Suprapubic skin (tissue), 4 donors: ENCODE measurements around the gene SIRPD. TPM values are rescaled to one million over a fixed set of nuclear protein-coding genes. Genes with fewer than 3 reads are reported as not detected.
"Not testable (repeated sequence)": the region's sequence is repeated elsewhere in the genome, so short reads cannot be mapped to it uniquely, and the experiment has no call there.

Source experiments
- DNase-seq, 2 donors: peaks; one replicate each; pipeline ENCODE4 v3.0.0-alpha.2; 2019; ENCODE audit warnings: low spot score in 2 of 2
- H3K27ac ChIP-seq: fragments of 200-600 bp; sonication (generic); one replicate; pipeline ENCODE4 v1.5.1; 2019
- H3K27me3 ChIP-seq: fragments of 200-600 bp; sonication (generic); one replicate; pipeline ENCODE4 v1.5.1; 2019
- H3K36me3 ChIP-seq: fragments of 200-600 bp; sonication (generic); one replicate; pipeline ENCODE4 v1.5.1; 2019
- H3K4me1 ChIP-seq: fragments of 200-600 bp; sonication (generic); one replicate; pipeline ENCODE4 v1.5.1; 2019
- H3K4me3 ChIP-seq: fragments of 200-600 bp; sonication (generic); one replicate; pipeline ENCODE4 v1.5.1; 2019; ENCODE audit warnings: mild to moderate bottlenecking
- H3K9me3 ChIP-seq: fragments of 200-600 bp; sonication (generic); one replicate; pipeline ENCODE4 v1.5.1; 2019
- EP300 ChIP-seq: sonication (generic); formaldehyde crosslinking; IDR thresholded peaks from one replicate; pipeline ENCODE4 v1.6.1; 2017; ENCODE audit warnings: antibody characterized with exemption
- POLR2A ChIP-seq, 2 donors: fragments of 450-650 bp; IDR thresholded peaks; one replicate each; pipeline ENCODE4 v1.6.1; 2017; ENCODE audit warnings: antibody characterized with exemption in 2 of 2, mild to moderate bottlenecking in 2 of 2, moderate library complexity in 2 of 2
- POLR2AphosphoS5 ChIP-seq, 3 donors: sonication (generic); formaldehyde crosslinking; IDR thresholded peaks; one replicate each; pipeline ENCODE4 v1.6.1; 2017; ENCODE audit warnings: antibody characterized with exemption in 3 of 3
- WGBS: methylation state at CpG from one replicate; pipeline ENCODE4 v1.1.5; 2018; 5-methylcytosine and 5-hydroxymethylcytosine counted together
- total RNA-seq, 4 donors: library from RNA; depleted of rRNA; stranded (reverse); fragments of >200 nt; gene quantifications; one replicate each; pipeline ENCODE4 v1.1.0, GENCODE V29; 2016
- TF ChIP-seq, protein P1 (sequence below), 2 donors: fragments of 200-600 bp in 1 of 2; fragments of 450-650 bp in 1 of 2; sonication (generic) in 1 of 2; IDR thresholded peaks; one replicate each; pipeline ENCODE4 v1.5.1; 2016 to 2019; ENCODE audit warnings: antibody characterized with exemption in 2 of 2, mild to moderate bottlenecking in 1 of 2, moderate library complexity in 1 of 2

Gene SIRPD
- total RNA-seq, 4 donors from 2014 or later: not detected

GRCh38 chr20:1505871-1506270, 51.6 kb downstream of the SIRPD start:
- TF ChIP-seq POLR2AphosphoS5 (IDR thresholded peaks at IDR 0.05) (no peak), POLR2A (IDR thresholded peaks at IDR 0.05) (no peak), EP300 (no peak)
- TF ChIP-seq, protein P1, sequence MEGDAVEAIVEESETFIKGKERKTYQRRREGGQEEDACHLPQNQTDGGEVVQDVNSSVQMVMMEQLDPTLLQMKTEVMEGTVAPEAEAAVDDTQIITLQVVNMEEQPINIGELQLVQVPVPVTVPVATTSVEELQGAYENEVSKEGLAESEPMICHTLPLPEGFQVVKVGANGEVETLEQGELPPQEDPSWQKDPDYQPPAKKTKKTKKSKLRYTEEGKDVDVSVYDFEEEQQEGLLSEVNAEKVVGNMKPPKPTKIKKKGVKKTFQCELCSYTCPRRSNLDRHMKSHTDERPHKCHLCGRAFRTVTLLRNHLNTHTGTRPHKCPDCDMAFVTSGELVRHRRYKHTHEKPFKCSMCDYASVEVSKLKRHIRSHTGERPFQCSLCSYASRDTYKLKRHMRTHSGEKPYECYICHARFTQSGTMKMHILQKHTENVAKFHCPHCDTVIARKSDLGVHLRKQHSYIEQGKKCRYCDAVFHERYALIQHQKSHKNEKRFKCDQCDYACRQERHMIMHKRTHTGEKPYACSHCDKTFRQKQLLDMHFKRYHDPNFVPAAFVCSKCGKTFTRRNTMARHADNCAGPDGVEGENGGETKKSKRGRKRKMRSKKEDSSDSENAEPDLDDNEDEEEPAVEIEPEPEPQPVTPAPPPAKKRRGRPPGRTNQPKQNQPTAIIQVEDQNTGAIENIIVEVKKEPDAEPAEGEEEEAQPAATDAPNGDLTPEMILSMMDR (IDR thresholded peaks at IDR 0.05): no peak
- H3K4me3 ChIP-seq: no peak overlapping the region
- peaks cover 14% of the 10 kb centered on the region for H3K4me1 ChIP-seq
- no peak overlapping the region for H3K27ac ChIP-seq
- H3K27me3 ChIP-seq: peaks cover 6% of the 10 kb centered on the region
- no peak for DNase-seq
- no peaks in the 10 kb centered on the region for H3K36me3 ChIP-seq
- H3K9me3 ChIP-seq: no peaks in the 10 kb centered on the region
- WGBS: 100% methylated on average over 1 of the region's 1 CpG

DNA sequence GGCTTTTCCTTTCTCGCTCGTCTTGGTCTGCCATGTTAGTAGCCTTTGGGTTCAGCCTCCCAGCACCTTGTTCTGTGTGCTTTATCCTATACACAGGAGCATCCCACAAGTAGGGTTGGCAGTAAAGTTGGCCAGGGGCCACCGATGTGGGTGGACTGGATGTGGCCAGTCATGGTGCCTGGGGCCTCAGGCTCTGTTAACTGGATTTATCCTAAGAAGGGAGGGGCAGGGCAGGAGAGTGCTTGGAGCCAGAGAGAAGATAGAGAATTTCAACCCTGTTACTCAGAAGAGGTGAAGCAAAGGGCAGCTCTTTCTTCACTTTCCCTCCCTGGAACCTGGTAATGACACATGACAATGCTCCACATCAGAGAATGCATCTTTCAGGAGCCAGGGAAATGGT, 52.1 kb downstream of the SIRPD start:
- Histone ChIP-seq H3K36me3 (no peaks in the 10 kb centered on the region), H3K27ac (no peak overlapping the region), H3K4me1 (peaks cover 19% of the 10 kb centered on the region), H3K9me3 (no peaks in the 10 kb centered on the region), H3K27me3 (peaks cover 5% of the 10 kb centered on the region), H3K4me3 (no peak overlapping the region)
- 64% methylated on average over 3 of the region's 3 CpGs for WGBS
- TF ChIP-seq, protein P1 (IDR thresholded peaks at IDR 0.05): no peak
- TF ChIP-seq POLR2A (IDR thresholded peaks at IDR 0.05) (no peak), EP300 (no peak), POLR2AphosphoS5 (IDR thresholded peaks at IDR 0.05) (no peak)
- DNase-seq: no peak

- H3K36me3 ChIP-seq: no peaks in the 10 kb centered on the region
- under 1% methylated on average over 8 of the region's 8 CpGs for WGBS
- no peak overlapping the region for H3K4me3 ChIP-seq
- TF ChIP-seq POLR2AphosphoS5 (IDR thresholded peaks at IDR 0.05): peak in 1 of 3 donors; percentile 16
- TF ChIP-seq POLR2A (IDR thresholded peaks at IDR 0.05): no peak
- TF ChIP-seq EP300: no peak
- TF ChIP-seq, protein P1 (IDR thresholded peaks at IDR 0.05): peak; percentile 93 to 96
- H3K27ac ChIP-seq: no peak overlapping the region
- peak in 1 of 2 donors; percentile 72 for DNase-seq
- no peaks in the 10 kb centered on the region for H3K9me3 ChIP-seq
- H3K4me1 ChIP-seq: peaks cover 31% of the 10 kb centered on the region
- H3K27me3 ChIP-seq: peaks cover 4% of the 10 kb centered on the region
These were observed 53.8 kb downstream of the SIRPD start for GRCh38 chr20:1503564-1504227.

GRCh38 chr20:1500496-1500895, 57.0 kb downstream of the SIRPD start:
- TF ChIP-seq, protein P1 (IDR thresholded peaks at IDR 0.05): no peak
- TF ChIP-seq EP300 (no peak), POLR2A (IDR thresholded peaks at IDR 0.05) (no peak), POLR2AphosphoS5 (IDR thresholded peaks at IDR 0.05) (no peak)
- no peak overlapping the region for H3K4me3 ChIP-seq
- peak overlapping the region; percentile 81 for H3K27ac ChIP-seq
- WGBS: 33% methylated on average over 3 of the region's 3 CpGs
- DNase-seq: no peak
- peaks cover 4% of the 10 kb centered on the region for H3K27me3 ChIP-seq
- H3K4me1 ChIP-seq: peaks cover 31% of the 10 kb centered on the region
- no peaks in the 10 kb centered on the region for H3K36me3 ChIP-seq
- no peaks in the 10 kb centered on the region for H3K9me3 ChIP-seq

GRCh38 chr20:1499528-1500420, 57.7 kb downstream of the SIRPD start:
- Histone ChIP-seq H3K27ac (peak overlapping the region; percentile 81), H3K9me3 (no peaks in the 10 kb centered on the region), H3K36me3 (no peaks in the 10 kb centered on the region), H3K4me3 (no peak overlapping the region), H3K4me1 (peaks cover 31% of the 10 kb centered on the region), H3K27me3 (peaks cover 4% of the 10 kb centered on the region)
- WGBS: 59% methylated on average over 8 of the region's 8 CpGs
- TF ChIP-seq EP300 (no peak), POLR2A (IDR thresholded peaks at IDR 0.05) (no peak), POLR2AphosphoS5 (IDR thresholded peaks at IDR 0.05) (no peak)
- TF ChIP-seq, protein P1 (IDR thresholded peaks at IDR 0.05): no peak
- DNase-seq: no peak

DNA sequence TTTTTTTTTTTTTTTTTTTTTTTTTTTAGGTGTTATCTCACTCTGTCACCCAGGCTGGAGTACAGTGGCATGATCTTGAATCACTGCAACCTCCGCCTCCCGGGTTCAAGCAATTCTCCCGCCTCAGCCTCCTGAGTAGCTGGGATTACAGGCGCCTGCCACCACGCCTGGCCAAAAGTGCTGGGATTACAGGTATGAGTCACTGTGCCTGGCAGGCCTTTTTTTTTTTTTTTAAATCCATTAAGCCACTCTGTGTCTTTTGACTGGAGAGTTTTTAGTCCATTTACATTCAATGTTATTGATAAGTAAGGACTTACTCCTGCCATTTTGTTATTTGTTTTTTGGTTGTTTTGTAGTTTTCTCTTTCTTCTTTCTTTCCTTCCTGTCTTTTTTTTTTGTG, 60.1 kb downstream of the SIRPD start:
- H3K4me1 ChIP-seq: peaks cover 26% of the 10 kb centered on the region
- not testable (repeated sequence) for H3K27ac ChIP-seq, H3K4me3 ChIP-seq, DNase-seq, H3K36me3 ChIP-seq, H3K27me3 ChIP-seq, H3K9me3 ChIP-seq
- WGBS: 78% methylated on average over 5 of the region's 5 CpGs
